ENCODE measurements around the gene PGLYRP2.

PGLYRP2 gene

DNA sequence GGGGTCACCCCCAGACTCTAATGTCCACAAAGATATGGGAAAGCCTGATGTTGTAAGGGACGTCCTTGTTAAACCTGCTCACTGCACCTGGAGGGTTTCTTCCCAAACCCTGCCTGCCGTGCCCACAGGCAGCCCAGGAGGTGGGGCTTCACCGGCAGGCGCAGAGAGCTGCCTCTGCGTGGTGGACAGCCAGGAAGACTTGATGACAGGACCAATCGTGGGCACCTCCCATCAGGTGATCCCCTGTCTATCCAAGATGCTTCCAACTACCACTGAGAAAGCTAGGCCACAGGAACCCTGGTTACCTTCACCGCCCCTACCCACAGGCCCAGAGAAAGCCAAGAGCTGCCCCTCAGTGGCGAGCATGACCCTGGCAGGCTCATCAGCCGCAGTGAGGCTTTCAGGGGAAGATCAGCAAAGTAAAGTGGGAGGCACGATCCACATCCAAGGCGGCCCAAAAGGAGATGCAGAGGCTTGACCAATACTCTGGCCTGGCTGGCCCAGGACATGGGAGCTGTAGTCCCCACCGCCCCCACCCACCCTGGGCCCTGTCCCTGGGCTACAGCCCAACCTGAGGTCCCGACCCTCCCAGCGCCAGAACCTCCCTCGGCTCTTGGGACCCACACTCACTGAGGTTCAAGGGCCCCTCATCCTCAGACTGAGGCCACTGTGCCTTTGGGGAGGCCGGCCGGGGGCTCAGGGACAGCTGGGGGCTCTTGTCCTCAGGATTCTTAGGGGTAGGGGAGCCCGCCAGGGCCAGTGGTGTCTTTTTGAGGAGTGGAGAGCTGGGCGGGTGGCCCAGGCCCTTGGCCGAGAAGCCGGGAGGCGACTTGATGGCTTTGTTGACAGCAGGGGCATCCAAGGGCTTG is 50.1 kb downstream of the PGLYRP2 start:
- TF ChIP-seq, protein P1, sequence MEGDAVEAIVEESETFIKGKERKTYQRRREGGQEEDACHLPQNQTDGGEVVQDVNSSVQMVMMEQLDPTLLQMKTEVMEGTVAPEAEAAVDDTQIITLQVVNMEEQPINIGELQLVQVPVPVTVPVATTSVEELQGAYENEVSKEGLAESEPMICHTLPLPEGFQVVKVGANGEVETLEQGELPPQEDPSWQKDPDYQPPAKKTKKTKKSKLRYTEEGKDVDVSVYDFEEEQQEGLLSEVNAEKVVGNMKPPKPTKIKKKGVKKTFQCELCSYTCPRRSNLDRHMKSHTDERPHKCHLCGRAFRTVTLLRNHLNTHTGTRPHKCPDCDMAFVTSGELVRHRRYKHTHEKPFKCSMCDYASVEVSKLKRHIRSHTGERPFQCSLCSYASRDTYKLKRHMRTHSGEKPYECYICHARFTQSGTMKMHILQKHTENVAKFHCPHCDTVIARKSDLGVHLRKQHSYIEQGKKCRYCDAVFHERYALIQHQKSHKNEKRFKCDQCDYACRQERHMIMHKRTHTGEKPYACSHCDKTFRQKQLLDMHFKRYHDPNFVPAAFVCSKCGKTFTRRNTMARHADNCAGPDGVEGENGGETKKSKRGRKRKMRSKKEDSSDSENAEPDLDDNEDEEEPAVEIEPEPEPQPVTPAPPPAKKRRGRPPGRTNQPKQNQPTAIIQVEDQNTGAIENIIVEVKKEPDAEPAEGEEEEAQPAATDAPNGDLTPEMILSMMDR (IDR thresholded peaks at IDR 0.05; ENCODE audit: low read depth, low read length, missing control alignments), result no peak
- H3K4me3 ChIP-seq (ENCODE audit: low read depth, low read length), result no peak overlapping the region
- DNase-seq (ENCODE audit: low read depth), result no peak
- in situ Hi-C loops (cut with HindIII; ENCODE audit: low sequenced_read_pairs), result no loop called here

GRCh38 chr19:15427991-15428471 is 51.3 kb downstream of the PGLYRP2 start:
- no peak for DNase-seq (ENCODE audit: low read depth)
- no peak overlapping the region for H3K4me3 ChIP-seq (ENCODE audit: low read depth, low read length)
- in situ Hi-C loops (cut with HindIII; ENCODE audit: low sequenced_read_pairs), result no loop called here
- TF ChIP-seq, protein P1 (IDR thresholded peaks at IDR 0.05; ENCODE audit: low read depth, low read length, missing control alignments), result no peak

- TF ChIP-seq, protein P1 (IDR thresholded peaks at IDR 0.05; ENCODE audit: low read depth, low read length, missing control alignments), result no peak
- in situ Hi-C loops (cut with HindIII; ENCODE audit: low sequenced_read_pairs), result no loop called here
- no peak for DNase-seq (ENCODE audit: low read depth)
- no peak overlapping the region for H3K4me3 ChIP-seq (ENCODE audit: low read depth, low read length)
These were observed 52.0 kb downstream of the PGLYRP2 start for GRCh38 chr19:15427350-15427700.

DNA sequence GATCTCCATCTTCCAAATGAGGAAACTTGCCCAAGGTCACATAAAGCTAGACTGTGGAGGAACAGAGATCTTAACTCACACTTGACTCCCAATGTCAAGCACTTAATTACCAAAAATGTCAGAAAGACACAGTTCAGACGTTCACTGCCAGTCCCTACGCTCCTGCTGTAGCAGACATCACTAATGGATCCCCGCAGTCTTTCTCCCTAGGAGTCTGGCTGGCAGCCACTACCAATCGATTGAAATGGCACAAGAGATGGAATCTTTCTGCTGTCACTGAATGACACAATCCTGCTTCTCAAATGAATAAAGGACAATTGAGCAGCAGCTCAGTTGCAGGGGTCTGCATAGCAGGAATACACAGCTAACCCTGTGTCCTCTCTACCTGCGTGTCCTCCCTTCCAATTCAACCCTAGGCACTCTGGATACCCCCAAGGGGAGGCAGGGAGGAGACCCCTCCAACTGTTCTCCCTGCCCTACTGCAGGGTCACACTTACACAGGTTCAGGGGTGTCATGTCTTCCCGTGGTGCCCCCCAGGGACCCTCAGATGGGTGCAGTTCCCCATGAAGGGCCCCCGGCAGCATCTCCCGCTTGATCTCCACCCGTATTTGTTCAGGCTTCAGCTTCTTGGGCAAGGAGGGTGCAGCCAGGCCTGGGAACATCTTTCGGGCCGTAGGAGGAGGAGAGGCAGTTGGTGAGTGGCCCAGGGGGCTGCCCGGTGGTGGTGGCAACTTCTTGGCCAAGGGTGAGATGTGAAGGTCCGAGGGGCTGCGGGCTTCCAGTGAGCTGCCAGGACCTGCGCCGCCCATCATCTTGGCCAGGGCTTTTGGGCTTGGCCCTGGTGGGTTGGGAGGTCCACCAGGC is 52.6 kb downstream of the PGLYRP2 start:
- in situ Hi-C loops (cut with HindIII; ENCODE audit: low sequenced_read_pairs), result no loop called here
- H3K4me3 ChIP-seq (ENCODE audit: low read depth, low read length), result no peak overlapping the region
- TF ChIP-seq, protein P1 (IDR thresholded peaks at IDR 0.05; ENCODE audit: low read depth, low read length, missing control alignments), result no peak
- no peak for DNase-seq (ENCODE audit: low read depth)

- in situ Hi-C loops (cut with HindIII; ENCODE audit: low sequenced_read_pairs), result no loop called here
- TF ChIP-seq, protein P1 (IDR thresholded peaks at IDR 0.05; ENCODE audit: low read depth, low read length, missing control alignments), result no peak
- DNase-seq (ENCODE audit: low read depth), result no peak
- H3K4me3 ChIP-seq (ENCODE audit: low read depth, low read length), result no peak overlapping the region
These were observed 53.9 kb downstream of the PGLYRP2 start for GRCh38 chr19:15425321-15425950.

- no peak for DNase-seq (ENCODE audit: low read depth)
- TF ChIP-seq, protein P1 (IDR thresholded peaks at IDR 0.05; ENCODE audit: low read depth, low read length, missing control alignments), result no peak
- H3K4me3 ChIP-seq (ENCODE audit: low read depth, low read length), result no peak overlapping the region
- in situ Hi-C loops (cut with HindIII; ENCODE audit: low sequenced_read_pairs), result no loop called here
These were observed 54.5 kb downstream of the PGLYRP2 start for GRCh38 chr19:15424692-15425272.
